Spleen (tissue), 7 donors: Measurements from ENCODE around the gene RFX3.

Experiments used
- CTCF ChIP-seq, 11 experiments: fragments of 200-600 bp in 7 of 11; fragments of 450-650 bp in 4 of 11; sonication (generic) in 4 of 11; IDR thresholded peaks in 8 of 11; conservative IDR thresholded peaks in 3 of 11; 1 replicate in 7 of 11; 2 replicates in 4 of 11; pipeline versions ENCODE4 v1.4.0 to v1.8.0; 2016 to 2021; ENCODE audit warnings: antibody characterized with exemption in 11 of 11, inconsistent platforms in 4 of 11, mild to moderate bottlenecking in 1 of 11
- POLR2A ChIP-seq, 3 donors: fragments of 450-650 bp; IDR thresholded peaks; one replicate each; pipeline ENCODE4 v1.5.1; 2017; ENCODE audit warnings: antibody characterized with exemption in 3 of 3, mild to moderate bottlenecking in 1 of 3
- POLR2AphosphoS5 ChIP-seq, 3 donors: sonication (generic); formaldehyde crosslinking; IDR thresholded peaks; one replicate each; pipeline ENCODE4 v1.5.1; 2017; ENCODE audit warnings: antibody characterized with exemption in 3 of 3
- donor health status: DM: no; HTN: no; CAD: no; lungs with moderate emphysema.
- donor health status: DM: no; HTN: no; CAD: no.
- donor health status: DM: no; HTN: no; CAD: no.

- TF ChIP-seq CTCF (IDR thresholded peaks at IDR 0.05 in 8 of 11, conservative IDR thresholded peaks at IDR 0.05 in 3 of 11) (no peak), POLR2AphosphoS5 (IDR thresholded peaks at IDR 0.05) (no peak), POLR2A (IDR thresholded peaks at IDR 0.05) (no peak)
Observed at GRCh38 chr9:3308609-3309008, 217.2 kb downstream of the RFX3 start.
